GM04503 (cell line): ENCODE results near the gene EIF3L.
"Not testable (repeated sequence)": the region's sequence is repeated elsewhere in the genome, so short reads cannot be mapped to it uniquely, and the experiment has no call there.

Source experiments
- DNase-seq: peaks from one replicate; pipeline ENCODE4 v3.0.0-alpha.2; 2012; ENCODE audit warnings: low read depth

The EIF3L gene

GRCh38 chr22:37849089-37849751 is at the start of gene EIF3L:
Gene EIF3L (plus strand): TSS chr22:37849419. CDS start chr22:37849450, 31 bp downstream.
- DNase-seq: peak; percentile 53

GRCh38 chr22:37799979-37800378 is 49.2 kb upstream of the EIF3L start:
- DNase-seq: not testable (repeated sequence)

- no peak for DNase-seq
Measured at GRCh38 chr22:37801946-37802309, 47.3 kb upstream of the EIF3L start.

- DNase-seq: no peak
Measured at GRCh38 chr22:37802310-37803194, 46.7 kb upstream of the EIF3L start.

GRCh38 chr22:37803195-37803638 is 46.0 kb upstream of the EIF3L start:
- no peak for DNase-seq

GRCh38 chr22:37803639-37804351 is 45.4 kb upstream of the EIF3L start:
- no peak for DNase-seq

GRCh38 chr22:37804352-37804880 is 44.8 kb upstream of the EIF3L start:
- DNase-seq: no peak

GRCh38 chr22:37804881-37805809 is 44.1 kb upstream of the EIF3L start:
- DNase-seq: no peak

GRCh38 chr22:37805810-37806277 is 43.4 kb upstream of the EIF3L start:
- DNase-seq: no peak

- no peak for DNase-seq
Measured at GRCh38 chr22:37806409-37807333, 42.5 kb upstream of the EIF3L start.

GRCh38 chr22:37807410-37808293 is 41.6 kb upstream of the EIF3L start, which contains the start of gene GCAT:
Gene GCAT (plus strand): TSS chr22:37807934. CDS start chr22:37807968, 34 bp downstream.
- DNase-seq: no peak

- DNase-seq: no peak
Measured at GRCh38 chr22:37808294-37808657, 40.9 kb upstream of the EIF3L start.

- DNase-seq: no peak
Measured at GRCh38 chr22:37809672-37810333, 39.4 kb upstream of the EIF3L start.

GRCh38 chr22:37811867-37812266 is 37.4 kb upstream of the EIF3L start:
- no peak for DNase-seq

- DNase-seq: no peak
Measured at GRCh38 chr22:37812869-37813678, 36.1 kb upstream of the EIF3L start.

GRCh38 chr22:37815593-37815992 is 33.6 kb upstream of the EIF3L start:
- no peak for DNase-seq

- no peak for DNase-seq
Measured at GRCh38 chr22:37816543-37817180, 32.6 kb upstream of the EIF3L start.
